ENCODE results near the gene RACGAP1. TPM values are rescaled to one million over a fixed set of nuclear protein-coding genes. Genes with fewer than 3 reads are reported as not detected.

Gene RACGAP1
- total RNA-seq, 4 donors from 2014 or later = 13.8 to 20.4 (median 16.2) TPM

- H3K9me3 ChIP-seq = no peaks in the 10 kb centered on the region
- no peak overlapping the region for H3K27ac ChIP-seq
- TF ChIP-seq CTCF (IDR thresholded peaks at IDR 0.05) = no peak
- no peak for TF ChIP-seq EP300 (IDR thresholded peaks at IDR 0.05)
- no peak for TF ChIP-seq POLR2A (IDR thresholded peaks at IDR 0.05)
- no peak for TF ChIP-seq POLR2AphosphoS5 (IDR thresholded peaks at IDR 0.05)
- DNase-seq (ENCODE audit: low spot score in 2 of 2) = no peak
- WGBS = 93% methylated on average over 10 of the region's 10 CpGs
- H3K27me3 ChIP-seq = no peaks in the 10 kb centered on the region
- H3K4me3 ChIP-seq = no peak overlapping the region
- H3K4me1 ChIP-seq = peaks cover 11% of the 10 kb centered on the region
- no peaks in the 10 kb centered on the region for H3K36me3 ChIP-seq
These were observed 44.6 kb downstream of the RACGAP1 start for GRCh38 chr12:49980501-49981349.

DNA sequence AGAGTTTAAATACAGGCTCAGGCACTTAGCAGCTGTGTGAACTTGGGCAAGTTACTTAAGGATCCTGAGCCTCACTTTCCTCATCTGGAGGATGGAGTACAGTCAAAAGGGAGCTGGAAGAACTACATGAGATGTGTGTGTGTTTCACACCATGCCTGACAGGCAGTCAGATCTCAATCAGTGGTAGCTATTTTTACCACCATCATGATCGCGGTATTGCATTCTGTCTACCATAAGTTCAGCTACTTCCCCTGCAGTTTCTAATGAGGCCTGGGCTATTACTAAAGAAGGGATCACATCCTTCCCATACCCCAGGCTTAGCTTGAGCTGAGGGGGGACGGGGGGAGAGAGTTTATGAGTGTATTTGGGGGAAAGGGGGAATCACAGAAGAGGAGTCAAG, 45.5 kb downstream of the RACGAP1 start:
- 85% methylated on average over 3 of the region's 3 CpGs for WGBS
- no peak for DNase-seq (ENCODE audit: low spot score in 2 of 2)

DNA sequence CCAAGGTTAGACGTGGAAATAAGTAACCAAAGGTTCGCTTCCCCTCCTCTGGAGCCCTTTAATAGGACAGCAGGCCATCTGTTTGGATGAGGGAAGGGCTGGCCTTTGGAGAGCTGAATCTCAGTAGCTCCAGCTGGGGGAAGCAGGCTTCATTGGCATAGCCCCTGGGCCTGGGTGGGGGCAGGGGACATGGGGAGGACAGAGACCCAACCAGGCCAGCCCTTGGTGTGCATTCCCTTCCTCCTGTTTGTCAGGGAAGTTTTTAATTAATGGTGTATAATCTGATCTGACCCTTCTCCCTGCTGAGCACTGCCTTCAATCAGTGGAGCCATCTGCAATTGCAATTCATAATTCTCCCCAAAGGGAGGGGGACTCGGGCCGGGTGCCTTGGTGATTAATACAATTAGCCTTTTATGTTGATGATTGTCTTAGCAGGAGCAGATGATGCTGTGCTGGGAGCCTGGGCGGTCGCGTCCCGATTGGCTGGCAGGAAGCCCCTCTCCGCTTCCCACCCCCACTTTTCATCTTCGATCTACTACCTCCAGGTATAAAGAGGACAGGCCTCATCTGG, 46.2 kb downstream of the RACGAP1 start:
- H3K27me3 ChIP-seq = no peaks in the 10 kb centered on the region
- peaks cover 15% of the 10 kb centered on the region for H3K4me1 ChIP-seq
- 72% methylated on average over 10 of the region's 10 CpGs for WGBS
- TF ChIP-seq EP300 (IDR thresholded peaks at IDR 0.05) (no peak), POLR2A (IDR thresholded peaks at IDR 0.05) (no peak), POLR2AphosphoS5 (IDR thresholded peaks at IDR 0.05) (no peak), CTCF (IDR thresholded peaks at IDR 0.05) (no peak)
- H3K36me3 ChIP-seq = no peaks in the 10 kb centered on the region
- H3K9me3 ChIP-seq = no peaks in the 10 kb centered on the region
- no peak for DNase-seq (ENCODE audit: low spot score in 2 of 2)
- no peak overlapping the region for H3K27ac ChIP-seq
- no peak overlapping the region for H3K4me3 ChIP-seq

More for the DNA sequence above, 45.5 kb downstream of the RACGAP1 start:
- Histone ChIP-seq H3K27me3 (no peaks in the 10 kb centered on the region), H3K9me3 (no peaks in the 10 kb centered on the region), H3K4me1 (peaks cover 13% of the 10 kb centered on the region), H3K4me3 (no peak overlapping the region), H3K36me3 (no peaks in the 10 kb centered on the region), H3K27ac (no peak overlapping the region)
- TF ChIP-seq POLR2A (IDR thresholded peaks at IDR 0.05) (no peak), EP300 (IDR thresholded peaks at IDR 0.05) (no peak), CTCF (IDR thresholded peaks at IDR 0.05) (no peak), POLR2AphosphoS5 (IDR thresholded peaks at IDR 0.05) (no peak)

GRCh38 chr12:49978125-49978524, 47.2 kb downstream of the RACGAP1 start:
- no peak for DNase-seq (ENCODE audit: low spot score in 2 of 2)
- no peaks in the 10 kb centered on the region for H3K36me3 ChIP-seq
- TF ChIP-seq POLR2AphosphoS5 (IDR thresholded peaks at IDR 0.05) (no peak), POLR2A (IDR thresholded peaks at IDR 0.05) (no peak), EP300 (IDR thresholded peaks at IDR 0.05) (no peak), CTCF (IDR thresholded peaks at IDR 0.05) (no peak)
- H3K9me3 ChIP-seq = no peaks in the 10 kb centered on the region
- H3K27me3 ChIP-seq = no peaks in the 10 kb centered on the region
- no peak overlapping the region for H3K4me3 ChIP-seq
- peaks cover 8% of the 10 kb centered on the region for H3K4me1 ChIP-seq
- no peak overlapping the region for H3K27ac ChIP-seq
- WGBS = 74% methylated on average over 4 of the region's 4 CpGs

DNA sequence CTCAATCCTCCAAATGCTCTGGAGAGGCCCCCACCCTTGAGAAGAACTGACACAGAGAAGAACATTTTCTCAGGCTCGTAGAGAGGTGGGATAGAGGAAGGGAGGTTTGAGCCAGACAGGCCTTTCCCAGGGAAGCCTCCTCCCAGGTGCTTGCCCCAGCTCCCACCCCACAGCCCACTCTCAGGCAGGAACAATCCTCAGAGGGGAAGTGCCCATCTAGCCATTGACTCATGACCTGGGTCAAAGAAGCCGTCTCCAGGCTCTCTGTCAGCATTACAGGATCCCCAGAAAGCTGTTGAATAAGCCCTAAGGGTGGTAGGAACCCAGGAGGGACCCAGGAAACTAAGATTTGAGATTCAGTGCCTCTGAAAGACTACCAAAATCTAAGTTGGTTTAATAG, 48.7 kb downstream of the RACGAP1 start:
- no peak for DNase-seq (ENCODE audit: low spot score in 2 of 2)

More for the DNA sequence above, 48.7 kb downstream of the RACGAP1 start:
- Histone ChIP-seq H3K4me1 (peaks cover 8% of the 10 kb centered on the region), H3K36me3 (no peaks in the 10 kb centered on the region), H3K9me3 (no peaks in the 10 kb centered on the region), H3K27ac (no peak overlapping the region), H3K27me3 (no peaks in the 10 kb centered on the region), H3K4me3 (no peak overlapping the region)
- WGBS = 72% methylated on average over 2 of the region's 2 CpGs
- TF ChIP-seq EP300 (IDR thresholded peaks at IDR 0.05) (no peak), CTCF (IDR thresholded peaks at IDR 0.05) (no peak), POLR2AphosphoS5 (IDR thresholded peaks at IDR 0.05) (no peak), POLR2A (IDR thresholded peaks at IDR 0.05) (no peak)
